ENCODE results near the gene DIS3. TPM values are rescaled to one million over a fixed set of nuclear protein-coding genes. Genes with fewer than 3 reads are reported as not detected.

DIS3 gene
- total and polyA plus RNA-seq, 3 donors from 2014 or later: 27.8 to 43.9 (median 37.6) TPM

- H3K9me3 ChIP-seq: no peaks in the 10 kb centered on the region
- H3K36me3 ChIP-seq (ENCODE audit: low read depth, missing control alignments): no peaks in the 10 kb centered on the region
- H3K4me1 ChIP-seq: no peaks in the 10 kb centered on the region
- H3K27me3 ChIP-seq: no peaks in the 10 kb centered on the region
- TF ChIP-seq CTCF (IDR thresholded peaks at IDR 0.05): no peak
- TF ChIP-seq POLR2A (IDR thresholded peaks at IDR 0.05): no peak
- H3K4me3 ChIP-seq: no peak overlapping the region
- no peak for DNase-seq
- intact Hi-C loops (cut with DNase I; ENCODE audit: low total_unique reads): no loop called here
- no peak overlapping the region for H3K27ac ChIP-seq
Observed at GRCh38 chr13:72751220-72751619, 30.5 kb downstream of the DIS3 start.

- no peak for DNase-seq
- WGBS, 2 donors: 72 to 89% methylated on average over 1 of the region's 1 CpG
- Histone ChIP-seq H3K27ac (no peak overlapping the region), H3K9me3 (no peaks in the 10 kb centered on the region), H3K36me3 (ENCODE audit: low read depth, missing control alignments) (no peaks in the 10 kb centered on the region), H3K27me3 (no peaks in the 10 kb centered on the region), H3K4me1 (no peaks in the 10 kb centered on the region), H3K4me3 (no peak overlapping the region)
- no peak for TF ChIP-seq POLR2A (IDR thresholded peaks at IDR 0.05)
- no peak for TF ChIP-seq CTCF (IDR thresholded peaks at IDR 0.05)
- intact Hi-C loops (cut with DNase I; ENCODE audit: low total_unique reads): no loop called here
Observed at GRCh38 chr13:72745260-72745659, 36.4 kb downstream of the DIS3 start.

- TF ChIP-seq CTCF (IDR thresholded peaks at IDR 0.05) (no peak), POLR2A (IDR thresholded peaks at IDR 0.05) (no peak)
- DNase-seq: no peak
- 73 to 79% methylated on average over 1 of the region's 1 CpG for WGBS, 2 donors
- intact Hi-C loops (cut with DNase I; ENCODE audit: low total_unique reads): no loop called here
- Histone ChIP-seq H3K4me1 (no peaks in the 10 kb centered on the region), H3K27ac (no peak overlapping the region), H3K9me3 (no peaks in the 10 kb centered on the region), H3K4me3 (no peak overlapping the region), H3K27me3 (no peaks in the 10 kb centered on the region), H3K36me3 (ENCODE audit: low read depth, missing control alignments) (no peaks in the 10 kb centered on the region)
Observed at GRCh38 chr13:72740015-72740414, 41.7 kb downstream of the DIS3 start.

GRCh38 chr13:72737033-72737432 is 44.7 kb downstream of the DIS3 start:
- Histone ChIP-seq H3K27me3 (no peaks in the 10 kb centered on the region), H3K4me3 (no peak overlapping the region), H3K4me1 (no peaks in the 10 kb centered on the region), H3K9me3 (no peaks in the 10 kb centered on the region), H3K27ac (no peak overlapping the region), H3K36me3 (ENCODE audit: low read depth, missing control alignments) (no peaks in the 10 kb centered on the region)
- intact Hi-C loops (cut with DNase I; ENCODE audit: low total_unique reads): no loop called here
- no peak for DNase-seq
- WGBS, 2 donors: 91 to 94% methylated on average over 3 of the region's 3 CpGs
- no peak for TF ChIP-seq POLR2A (IDR thresholded peaks at IDR 0.05)

- intact Hi-C loops (cut with DNase I; ENCODE audit: low total_unique reads): no loop called here
Observed at GRCh38 chr13:72728290-72728605, 53.5 kb downstream of the DIS3 start.

More at GRCh38 chr13:72728290-72728605, 53.5 kb downstream of the DIS3 start:
- Histone ChIP-seq H3K4me1 (peaks cover 4% of the 10 kb centered on the region), H3K27ac (peak overlapping the region in 1 of 2 donors; percentile 54), H3K36me3 (ENCODE audit: low read depth, missing control alignments) (no peaks in the 10 kb centered on the region), H3K4me3 (peak overlapping the region; percentile 73 to 78), H3K27me3 (no peaks in the 10 kb centered on the region), H3K9me3 (no peaks in the 10 kb centered on the region)
- DNase-seq: no peak
- TF ChIP-seq CTCF (IDR thresholded peaks at IDR 0.05) (no peak), POLR2A (IDR thresholded peaks at IDR 0.05) (no peak)
- WGBS, 2 donors: 2 to 4% methylated on average over 3 of the region's 3 CpGs
